Prostate gland (tissue), 2 donors: Measurements from ENCODE around the gene PIGN. TPM values are rescaled to one million over a fixed set of nuclear protein-coding genes. Genes with fewer than 3 reads are reported as not detected.

Experiments used
- DNase-seq: peaks from one replicate; pipeline ENCODE4 v3.0.0-alpha.2; 2019; ENCODE audit warnings: low spot score
- H3K27ac ChIP-seq, 2 donors: fragments of 200-600 bp; sonication (generic); 2 replicates each; pipeline ENCODE4 v1.5.1; 2017 to 2019
- H3K27me3 ChIP-seq: fragments of 200-600 bp; sonication (generic); replicated peaks from 2 replicates; pipeline ENCODE4 v1.5.1; 2019; ENCODE audit not compliant: insufficient read depth
- H3K36me3 ChIP-seq, 2 donors: fragments of 200-600 bp; sonication (generic); 1 replicate in 1 of 2; 2 replicates in 1 of 2; pipeline versions ENCODE4 v1.5.1 to v1.8.1; 2017 to 2019
- H3K4me1 ChIP-seq: fragments of 200-600 bp; sonication (generic); replicated peaks from 2 replicates; pipeline ENCODE4 v1.5.1; 2019
- H3K4me3 ChIP-seq, 2 donors: fragments of 200-600 bp; sonication (generic); 2 replicates each; pipeline ENCODE4 v1.5.1; 2017 to 2019
- H3K9me3 ChIP-seq: fragments of 200-600 bp; sonication (generic); 2 replicates; pipeline ENCODE4 v1.5.1; 2017
- CTCF ChIP-seq, 4 experiments: fragments of 200-600 bp in 2 of 4; fragments of 450-650 bp in 2 of 4; sonication (generic) in 2 of 4; IDR thresholded peaks; 1 replicate in 3 of 4; 2 replicates in 1 of 4; pipeline ENCODE4 v1.5.1; 2016 to 2019; ENCODE audit warnings: antibody characterized with exemption in 4 of 4, mild to moderate bottlenecking in 2 of 4, moderate library complexity in 2 of 4
- POLR2A ChIP-seq: fragments of 450-650 bp; IDR thresholded peaks from one replicate; pipeline ENCODE4 v1.6.1; 2016; ENCODE audit warnings: antibody characterized with exemption, mild to moderate bottlenecking
- POLR2AphosphoS5 ChIP-seq: sonication (generic); formaldehyde crosslinking; IDR thresholded peaks from one replicate; pipeline ENCODE4 v1.6.1; 2017; ENCODE audit warnings: antibody characterized with exemption
- WGBS: methylation state at CpG from one replicate; pipeline ENCODE4 v1.1.5; 2018; 5-methylcytosine and 5-hydroxymethylcytosine counted together
- intact Hi-C: fragments of 100-400 bp; cut with DNase I; formaldehyde crosslinking; loops from one replicate; pipeline ENCODE4 v1.14.2; 2022
- total RNA-seq, 2 donors: library from RNA; depleted of rRNA; stranded (reverse); fragments of >200 nt; gene quantifications; one replicate each; pipeline ENCODE4 v1.1.0, GENCODE V29; 2016

The PIGN gene
- total RNA-seq, 2 donors from 2014 or later = 30.3 to 39.6 TPM

- Histone ChIP-seq H3K27me3 (no peaks in the 10 kb centered on the region), H3K9me3 (no peaks in the 10 kb centered on the region), H3K4me3 (no peak overlapping the region), H3K4me1 (no peaks in the 10 kb centered on the region), H3K27ac (no peak overlapping the region), H3K36me3 (no peaks in the 10 kb centered on the region)
- TF ChIP-seq POLR2A (no peak), POLR2AphosphoS5 (no peak), CTCF (IDR thresholded peaks at IDR 0.05) (no peak)
- intact Hi-C loops = no loop called here
- DNase-seq = no peak
Measured at GRCh38 chr18:62072370-62072769, 114.5 kb downstream of the PIGN start.

- no peak overlapping the region for H3K4me3 ChIP-seq
- TF ChIP-seq POLR2A (no peak), CTCF (IDR thresholded peaks at IDR 0.05) (no peak), POLR2AphosphoS5 (peak; percentile 14)
- no peak overlapping the region for H3K27ac ChIP-seq
- intact Hi-C loops = no loop called here
- no peaks in the 10 kb centered on the region for H3K36me3 ChIP-seq
- H3K9me3 ChIP-seq = no peaks in the 10 kb centered on the region
- no peaks in the 10 kb centered on the region for H3K4me1 ChIP-seq
- no peak for DNase-seq
- WGBS = 36% methylated on average over 4 of the region's 4 CpGs
- no peaks in the 10 kb centered on the region for H3K27me3 ChIP-seq
Measured at GRCh38 chr18:62071071-62071470, 115.8 kb downstream of the PIGN start.

GRCh38 chr18:62070302-62070701 lies 116.6 kb downstream of the PIGN start:
- no peak overlapping the region for H3K27ac ChIP-seq
- 98% methylated on average over 2 of the region's 2 CpGs for WGBS
- no peak for TF ChIP-seq POLR2A
- TF ChIP-seq CTCF (IDR thresholded peaks at IDR 0.05) = no peak
- TF ChIP-seq POLR2AphosphoS5 = no peak
- no peaks in the 10 kb centered on the region for H3K4me1 ChIP-seq
- intact Hi-C loops = no loop called here
- no peaks in the 10 kb centered on the region for H3K9me3 ChIP-seq
- no peaks in the 10 kb centered on the region for H3K27me3 ChIP-seq
- no peaks in the 10 kb centered on the region for H3K36me3 ChIP-seq
- H3K4me3 ChIP-seq = no peak overlapping the region
- DNase-seq = no peak

GRCh38 chr18:62069556-62069955 lies 117.3 kb downstream of the PIGN start:
- no peaks in the 10 kb centered on the region for H3K9me3 ChIP-seq
- H3K36me3 ChIP-seq = no peaks in the 10 kb centered on the region
- 99% methylated on average over 2 of the region's 2 CpGs for WGBS
- intact Hi-C loops = no loop called here
- no peaks in the 10 kb centered on the region for H3K4me1 ChIP-seq
- no peak for DNase-seq
- H3K27me3 ChIP-seq = no peaks in the 10 kb centered on the region
- H3K27ac ChIP-seq = no peak overlapping the region
- TF ChIP-seq POLR2AphosphoS5 (no peak), POLR2A (no peak), CTCF (IDR thresholded peaks at IDR 0.05) (no peak)
- no peak overlapping the region for H3K4me3 ChIP-seq

GRCh38 chr18:62066102-62066818 lies 120.6 kb downstream of the PIGN start:
- Histone ChIP-seq H3K4me3 (no peak overlapping the region), H3K36me3 (no peaks in the 10 kb centered on the region), H3K4me1 (no peaks in the 10 kb centered on the region), H3K27ac (no peak overlapping the region), H3K9me3 (no peaks in the 10 kb centered on the region), H3K27me3 (no peaks in the 10 kb centered on the region)
- DNase-seq = no peak
- WGBS = 83% methylated on average over 5 of the region's 5 CpGs
- intact Hi-C loops = no loop called here
- TF ChIP-seq CTCF (IDR thresholded peaks at IDR 0.05) = no peak
- no peak for TF ChIP-seq POLR2AphosphoS5
- TF ChIP-seq POLR2A = no peak
